HEK293 (cell line): ENCODE measurements around the gene ARHGEF40.

ENCODE experiments used
- MEIS1 ChIP-seq: sonication (generic); formaldehyde crosslinking; IDR thresholded peaks from 2 replicates; pipeline ENCODE4 v1.8.1; 2022; ENCODE audit warnings: missing genetic modification reagents, mild to moderate bottlenecking, borderline replicate concordance
- REST ChIP-seq: fragments of 450-650 bp; formaldehyde crosslinking; IDR thresholded peaks from 2 replicates; pipeline ENCODE4 v1.5.1; 2016; ENCODE audit warnings: missing biosample characterization, missing genetic modification characterization
- SALL2 ChIP-seq: fragments of 450-650 bp; formaldehyde crosslinking; IDR thresholded peaks from 2 replicates; pipeline ENCODE4 v1.5.0; 2017; ENCODE audit warnings: missing biosample characterization, mild to moderate bottlenecking, missing genetic modification characterization, borderline replicate concordance
- SETDB1 ChIP-seq: IDR thresholded peaks from one replicate; pipeline ENCODE4 v1.6.1; 2017; ENCODE audit warnings: mild to moderate bottlenecking, low read length, moderate library complexity, mixed read lengths; ENCODE audit not compliant: insufficient read length
- TRIM28 ChIP-seq: IDR thresholded peaks from 2 replicates; pipeline ENCODE4 v1.6.1; 2011; ENCODE audit warnings: low read length, control low read depth, borderline replicate concordance
- ZNF133 ChIP-seq: fragments of 450-650 bp; formaldehyde crosslinking; IDR thresholded peaks from 2 replicates; pipeline ENCODE4 v1.5.1; 2016; ENCODE audit warnings: missing biosample characterization, missing genetic modification characterization
- ZNF571 ChIP-seq: fragments of 450-650 bp; formaldehyde crosslinking; IDR thresholded peaks from 2 replicates; pipeline ENCODE4 v1.5.0; 2017; ENCODE audit warnings: missing biosample characterization, missing genetic modification characterization
- TF ChIP-seq, protein P1 (sequence below): fragments of 450-650 bp; formaldehyde crosslinking; IDR thresholded peaks from 2 replicates; pipeline ENCODE4 v1.5.1; 2016; ENCODE audit warnings: missing biosample characterization, missing genetic modification characterization
- TF ChIP-seq, protein P2 (sequence below): fragments of 450-650 bp; formaldehyde crosslinking; IDR thresholded peaks from 2 replicates; pipeline ENCODE4 v1.5.1; 2016; ENCODE audit warnings: missing biosample characterization, missing genetic modification characterization

DNA sequence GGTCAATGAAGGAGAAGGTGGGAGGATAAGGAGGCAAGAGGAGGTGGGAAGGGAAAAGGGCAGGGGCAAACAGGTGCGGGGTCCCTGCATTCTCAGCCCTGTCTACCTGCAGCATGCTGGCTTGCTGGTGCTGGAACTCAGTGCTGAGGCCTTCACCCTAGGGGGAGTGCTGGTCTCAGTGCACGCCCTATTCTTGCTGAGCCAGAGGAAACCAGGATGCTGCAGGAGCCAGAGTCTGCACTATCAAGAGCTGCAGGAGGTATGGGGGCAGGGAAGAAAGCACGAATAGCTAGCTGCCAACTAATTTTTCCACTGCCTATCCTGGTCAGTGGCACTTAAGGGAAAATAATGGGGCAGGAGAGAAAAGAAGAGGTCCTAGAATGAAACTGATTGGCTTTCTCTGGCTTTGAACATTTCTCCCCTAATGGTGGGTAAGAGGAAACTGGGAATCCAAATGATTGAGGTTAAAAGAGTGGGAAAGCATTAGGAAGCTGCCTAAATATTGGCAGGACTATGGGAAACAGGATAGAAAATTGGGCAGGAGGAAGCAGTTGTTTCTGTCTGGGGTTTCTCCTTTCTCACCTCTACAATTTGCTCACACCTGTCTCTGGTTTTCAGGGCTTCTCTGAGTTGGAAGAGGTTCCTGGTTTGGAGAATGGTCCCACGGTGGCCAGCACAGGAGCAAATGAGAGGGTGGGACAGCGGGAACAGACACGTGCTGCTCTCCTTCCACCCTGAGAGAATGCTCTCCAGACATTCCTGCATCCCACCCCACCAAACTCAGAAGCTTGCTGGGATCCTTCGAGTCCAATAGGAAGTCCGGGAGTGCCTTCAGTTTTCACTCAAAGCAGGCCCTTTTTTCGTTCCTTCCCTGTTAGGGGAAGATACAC is 32.7 kb downstream of the ARHGEF40 start:
- TF ChIP-seq SETDB1: no peak
- TF ChIP-seq, protein P1, sequence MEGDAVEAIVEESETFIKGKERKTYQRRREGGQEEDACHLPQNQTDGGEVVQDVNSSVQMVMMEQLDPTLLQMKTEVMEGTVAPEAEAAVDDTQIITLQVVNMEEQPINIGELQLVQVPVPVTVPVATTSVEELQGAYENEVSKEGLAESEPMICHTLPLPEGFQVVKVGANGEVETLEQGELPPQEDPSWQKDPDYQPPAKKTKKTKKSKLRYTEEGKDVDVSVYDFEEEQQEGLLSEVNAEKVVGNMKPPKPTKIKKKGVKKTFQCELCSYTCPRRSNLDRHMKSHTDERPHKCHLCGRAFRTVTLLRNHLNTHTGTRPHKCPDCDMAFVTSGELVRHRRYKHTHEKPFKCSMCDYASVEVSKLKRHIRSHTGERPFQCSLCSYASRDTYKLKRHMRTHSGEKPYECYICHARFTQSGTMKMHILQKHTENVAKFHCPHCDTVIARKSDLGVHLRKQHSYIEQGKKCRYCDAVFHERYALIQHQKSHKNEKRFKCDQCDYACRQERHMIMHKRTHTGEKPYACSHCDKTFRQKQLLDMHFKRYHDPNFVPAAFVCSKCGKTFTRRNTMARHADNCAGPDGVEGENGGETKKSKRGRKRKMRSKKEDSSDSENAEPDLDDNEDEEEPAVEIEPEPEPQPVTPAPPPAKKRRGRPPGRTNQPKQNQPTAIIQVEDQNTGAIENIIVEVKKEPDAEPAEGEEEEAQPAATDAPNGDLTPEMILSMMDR (tag by site-specific recombination): no peak
- no peak for TF ChIP-seq MEIS1
- TF ChIP-seq SALL2 (tag by site-specific recombination): no peak
- TF ChIP-seq, protein P2, sequence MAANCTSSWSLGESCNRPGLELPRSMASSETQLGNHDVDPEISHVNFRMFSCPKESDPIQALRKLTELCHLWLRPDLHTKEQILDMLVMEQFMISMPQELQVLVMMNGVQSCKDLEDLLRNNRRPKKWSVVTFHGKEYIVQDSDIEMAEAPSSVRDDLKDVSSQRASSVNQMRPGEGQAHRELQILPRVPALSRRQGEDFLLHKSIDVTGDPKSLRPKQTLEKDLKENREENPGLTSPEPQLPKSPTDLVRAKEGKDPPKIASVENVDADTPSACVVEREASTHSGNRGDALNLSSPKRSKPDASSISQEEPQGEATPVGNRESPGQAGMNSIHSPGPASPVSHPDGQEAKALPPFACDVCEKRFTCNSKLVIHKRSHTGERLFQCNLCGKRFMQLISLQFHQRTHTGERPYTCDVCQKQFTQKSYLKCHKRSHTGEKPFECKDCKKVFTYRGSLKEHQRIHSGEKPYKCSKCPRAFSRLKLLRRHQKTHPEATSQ (tag by site-specific recombination): no peak
- TF ChIP-seq REST (tag by site-specific recombination): no peak
- no peak for TF ChIP-seq ZNF571 (tag by site-specific recombination)
- no peak for TF ChIP-seq TRIM28
- TF ChIP-seq ZNF133 (tag by site-specific recombination): no peak
